Karpas-422 (cell line): ENCODE results near the gene TCEA2. TPM values are rescaled to one million over a fixed set of nuclear protein-coding genes. Genes with fewer than 3 reads are reported as not detected.

Experiments
- DNase-seq: peaks from one replicate; pipeline ENCODE4 v3.0.0-alpha.2; 2015
- H2AFZ ChIP-seq: fragments of 200-600 bp; sonication (generic); 2 replicates; pipeline ENCODE4 v1.6.1; 2014; ENCODE audit warnings: antibody characterized with exemption, low read length, mixed read lengths
- H3K27ac ChIP-seq: fragments of 200-600 bp; sonication (generic); 2 replicates; pipeline ENCODE4 v1.5.1; 2014; ENCODE audit warnings: mild to moderate bottlenecking, low read length, moderate library complexity
- H3K27me3 ChIP-seq: fragments of 200-600 bp; sonication (generic); 2 replicates; pipeline ENCODE4 v1.6.1; 2014; ENCODE audit warnings: low read length, mixed read lengths
- H3K36me3 ChIP-seq: fragments of 200-600 bp; sonication (generic); 2 replicates; pipeline ENCODE4 v1.6.1; 2014; ENCODE audit warnings: low read length, mixed read lengths; ENCODE audit not compliant: insufficient read depth
- H3K4me1 ChIP-seq: fragments of 200-600 bp; sonication (generic); 2 replicates; pipeline ENCODE4 v1.6.1; 2014; ENCODE audit warnings: mild to moderate bottlenecking, low read length, mixed read lengths
- H3K4me2 ChIP-seq: fragments of 200-600 bp; sonication (generic); 2 replicates; pipeline ENCODE4 v1.6.1; 2014; ENCODE audit warnings: low read length, low read depth, mild to moderate bottlenecking; ENCODE audit not compliant: poor library complexity, severe bottlenecking
- H3K4me3 ChIP-seq: fragments of 200-600 bp; sonication (generic); 2 replicates; pipeline ENCODE4 v1.5.1; 2014; ENCODE audit warnings: mild to moderate bottlenecking, antibody characterized with exemption, low read length, mixed read lengths
- H3K79me2 ChIP-seq: fragments of 200-600 bp; sonication (generic); 2 replicates; pipeline ENCODE4 v1.6.1; 2014; ENCODE audit warnings: mild to moderate bottlenecking, low read length, mixed read lengths
- H3K9ac ChIP-seq: fragments of 200-600 bp; sonication (generic); 2 replicates; pipeline ENCODE4 v1.6.0; 2014; ENCODE audit warnings: low read length
- H3K9me2 ChIP-seq: fragments of 200-600 bp; sonication (generic), shearing (Covaris generic); replicated peaks from 2 replicates; pipeline ENCODE4 v1.6.0; 2014; ENCODE audit warnings: mild to moderate bottlenecking, low read length, moderate library complexity; ENCODE audit not compliant: insufficient read depth
- H3K9me3 ChIP-seq: fragments of 300-700, 200-600 bp; sonication (generic); 2 replicates; pipeline ENCODE4 v1.6.1; 2014; ENCODE audit warnings: low read length, mixed read lengths
- H4K20me1 ChIP-seq: fragments of 200-600 bp; sonication (generic); 2 replicates; pipeline ENCODE4 v1.6.1; 2014; ENCODE audit warnings: mild to moderate bottlenecking, antibody characterized with exemption, low read length, low read depth; ENCODE audit not compliant: insufficient read depth
- total RNA-seq: library from RNA; depleted of rRNA; stranded (reverse); fragments of >200 nt; shearing (Covaris generic); gene quantifications from 2 replicates; pipeline ENCODE4 v1.2.3, GENCODE V29; 2014; ENCODE audit warnings: low replicate concordance

The TCEA2 gene
- total RNA-seq, 1 experiment from 2014 or later, result 124 TPM

DNA sequence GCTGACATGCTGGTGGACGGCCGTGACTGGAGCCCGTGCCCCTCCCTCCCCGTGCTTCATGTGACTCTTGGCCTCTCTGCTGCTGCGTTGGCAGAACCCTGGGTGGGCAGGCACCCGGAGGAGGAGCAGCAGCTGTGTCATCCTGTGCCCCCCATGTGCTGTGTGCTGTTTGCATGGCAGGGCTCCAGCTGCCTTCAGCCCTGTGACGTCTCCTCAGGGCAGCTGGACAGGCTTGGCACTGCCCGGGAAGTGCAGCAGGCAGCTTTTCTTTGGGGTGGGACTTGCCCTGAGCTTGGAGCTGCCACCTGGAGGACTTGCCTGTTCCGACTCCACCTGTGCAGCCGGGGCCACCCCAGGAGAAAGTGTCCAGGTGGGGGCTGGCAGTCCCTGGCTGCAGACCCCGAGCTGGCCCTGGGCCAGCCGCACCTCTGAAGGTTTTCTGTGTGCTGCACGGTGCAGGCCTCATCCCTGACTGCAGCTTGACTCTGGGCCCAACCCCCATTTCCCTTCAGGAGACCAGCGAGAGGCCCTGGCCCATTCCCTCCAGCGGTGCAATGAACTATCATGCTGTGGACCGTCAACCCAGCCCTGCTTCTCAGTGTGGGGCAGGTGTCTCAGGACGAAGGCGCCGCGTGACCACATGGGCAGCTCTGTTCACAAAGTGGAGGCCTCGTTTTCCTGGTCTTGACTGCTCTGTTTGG, 36.2 kb downstream of the TCEA2 start:
- Histone ChIP-seq H3K79me2 (no peaks in the 10 kb centered on the region), H3K4me3 (peak overlapping the region; percentile 6; the same call in 1 of the 2 replicates), H3K27ac (peak overlapping the region; percentile 88), H3K27me3 (no peaks in the 10 kb centered on the region), H3K4me2 (peak overlapping the region; percentile 48), H4K20me1 (peaks cover 8% of the 10 kb centered on the region; the same call in 1 of the 2 replicates), H3K9ac (peak overlapping the region; percentile 37), H2AFZ (no peak overlapping the region), H3K9me2 (no peaks in the 10 kb centered on the region), H3K9me3 (no peaks in the 10 kb centered on the region), H3K36me3 (peaks cover 20% of the 10 kb centered on the region), H3K4me1 (peaks cover 40% of the 10 kb centered on the region)
- no peak for DNase-seq

DNA sequence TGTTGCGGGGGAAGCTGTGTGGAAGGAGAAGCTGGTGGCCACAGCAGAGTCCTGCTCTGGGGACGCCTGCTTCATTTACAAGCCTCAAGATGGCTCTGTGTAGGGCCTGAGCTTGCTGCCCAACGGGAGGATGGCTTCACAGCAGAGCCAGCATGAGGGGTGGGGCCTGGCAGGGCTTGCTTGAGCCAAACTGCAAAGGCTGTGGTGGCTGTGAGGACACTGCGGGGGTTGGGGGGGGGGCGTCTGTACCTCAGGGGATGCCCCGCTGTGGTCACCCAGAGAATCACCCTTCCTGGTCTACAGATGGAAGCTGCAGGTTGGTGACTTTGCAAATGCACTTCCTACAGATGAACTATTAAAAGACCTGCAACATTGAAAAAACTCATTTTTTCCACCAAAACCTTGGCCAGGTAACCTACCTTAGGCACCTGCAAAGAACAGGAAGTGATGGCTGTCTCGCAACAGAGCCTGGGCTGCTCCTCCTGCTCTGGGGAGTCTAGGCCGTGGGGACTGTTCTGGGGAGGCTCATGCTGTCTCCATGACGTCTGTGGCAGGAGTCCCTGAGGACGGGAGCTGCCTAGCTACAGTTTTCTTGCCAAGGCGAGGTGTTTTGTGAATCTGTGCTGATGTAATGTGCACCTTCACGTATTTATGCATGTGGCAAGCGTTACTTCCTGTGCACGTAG, 37.0 kb downstream of the TCEA2 start:
- no peaks in the 10 kb centered on the region for H3K27me3 ChIP-seq
- peak overlapping the region; percentile 88 for H3K27ac ChIP-seq
- H3K9me3 ChIP-seq, result no peaks in the 10 kb centered on the region
- H3K4me1 ChIP-seq, result peaks cover 40% of the 10 kb centered on the region
- H4K20me1 ChIP-seq, result peaks cover 8% of the 10 kb centered on the region; the same call in 1 of the 2 replicates
- H2AFZ ChIP-seq, result no peak overlapping the region
- DNase-seq, result peak; percentile 87
- H3K4me2 ChIP-seq, result peak overlapping the region; percentile 48
- peaks cover 20% of the 10 kb centered on the region for H3K36me3 ChIP-seq
- H3K9me2 ChIP-seq, result no peaks in the 10 kb centered on the region
- peak overlapping the region; percentile 6; the same call in 1 of the 2 replicates for H3K4me3 ChIP-seq
- H3K9ac ChIP-seq, result peak overlapping the region; percentile 37
- H3K79me2 ChIP-seq, result no peaks in the 10 kb centered on the region

DNA sequence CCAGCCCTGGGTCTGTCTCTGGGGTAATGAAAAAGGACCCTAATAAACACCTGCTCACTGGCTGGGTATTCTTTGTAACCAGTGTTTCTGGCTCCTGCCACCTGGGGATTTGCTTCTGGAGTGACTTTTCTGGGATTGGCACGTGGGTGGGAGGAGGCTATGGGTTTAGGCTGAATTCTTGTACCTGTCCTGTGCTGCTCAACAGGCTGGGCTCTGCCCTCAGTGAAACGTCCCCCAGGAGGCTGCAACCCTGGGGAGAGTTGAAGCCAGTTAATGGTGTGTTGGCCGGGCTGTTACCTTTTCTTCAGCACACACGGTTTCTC, 37.5 kb downstream of the TCEA2 start:
- H3K4me2 ChIP-seq, result peak overlapping the region; percentile 48
- H3K9me3 ChIP-seq, result no peaks in the 10 kb centered on the region
- no peak for DNase-seq
- H2AFZ ChIP-seq, result no peak overlapping the region
- peak overlapping the region; percentile 88 for H3K27ac ChIP-seq
- H3K9me2 ChIP-seq, result no peaks in the 10 kb centered on the region
- peaks cover 19% of the 10 kb centered on the region for H3K36me3 ChIP-seq
- peak overlapping the region; percentile 56 for H3K9ac ChIP-seq
- H3K4me3 ChIP-seq, result peak overlapping the region; percentile 6; the same call in 1 of the 2 replicates
- no peaks in the 10 kb centered on the region for H3K27me3 ChIP-seq
- H3K4me1 ChIP-seq, result peaks cover 40% of the 10 kb centered on the region
- peaks cover 8% of the 10 kb centered on the region; the same call in 1 of the 2 replicates for H4K20me1 ChIP-seq
- no peaks in the 10 kb centered on the region for H3K79me2 ChIP-seq

DNA sequence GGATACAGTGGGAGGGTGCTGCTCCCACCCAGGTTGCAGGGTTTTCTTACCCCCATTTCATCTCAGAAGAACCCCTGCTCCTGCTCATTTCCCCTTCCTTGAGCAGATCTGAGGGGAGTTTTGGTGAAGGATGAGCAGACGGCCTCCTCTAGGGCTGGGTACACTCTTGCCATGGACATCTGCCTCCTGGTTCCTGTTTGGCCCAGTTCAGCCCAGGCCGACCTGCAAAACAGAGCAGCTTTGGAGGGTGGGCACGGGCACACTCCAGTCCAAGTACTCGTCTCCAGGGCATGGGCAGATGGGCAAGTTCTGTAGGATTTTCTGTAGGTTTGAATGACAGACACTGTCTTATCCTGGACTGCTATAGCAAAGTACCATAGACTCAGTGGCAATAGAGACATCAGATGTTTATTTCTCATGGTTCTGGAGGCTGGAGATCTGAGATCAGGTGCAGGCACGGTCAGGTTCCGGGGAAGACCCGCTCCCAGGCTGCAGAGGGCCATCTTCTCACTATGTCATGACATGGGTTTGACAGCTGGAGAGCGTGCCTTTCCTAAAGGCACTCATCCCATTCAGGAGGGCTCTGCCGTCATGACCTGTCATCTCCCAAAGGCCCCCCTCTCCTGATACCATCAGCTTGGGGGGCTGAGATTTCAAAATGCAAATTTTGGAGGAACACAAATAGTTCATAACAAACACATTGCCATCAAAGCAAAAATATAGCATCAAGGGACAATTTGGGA, 38.1 kb downstream of the TCEA2 start:
- no peaks in the 10 kb centered on the region for H3K9me2 ChIP-seq
- peak overlapping the region; percentile 15; the same call in 1 of the 2 replicates for H3K4me3 ChIP-seq
- H3K4me2 ChIP-seq, result peak overlapping the region; percentile 48
- peak overlapping the region; percentile 88 for H3K27ac ChIP-seq
- peaks cover 8% of the 10 kb centered on the region; the same call in 1 of the 2 replicates for H4K20me1 ChIP-seq
- peaks cover 13% of the 10 kb centered on the region for H3K36me3 ChIP-seq
- peaks cover 40% of the 10 kb centered on the region for H3K4me1 ChIP-seq
- no peaks in the 10 kb centered on the region for H3K79me2 ChIP-seq
- H3K27me3 ChIP-seq, result no peaks in the 10 kb centered on the region
- H2AFZ ChIP-seq, result no peak overlapping the region
- DNase-seq, result no peak
- H3K9ac ChIP-seq, result peak overlapping the region; percentile 56
- no peaks in the 10 kb centered on the region for H3K9me3 ChIP-seq

DNA sequence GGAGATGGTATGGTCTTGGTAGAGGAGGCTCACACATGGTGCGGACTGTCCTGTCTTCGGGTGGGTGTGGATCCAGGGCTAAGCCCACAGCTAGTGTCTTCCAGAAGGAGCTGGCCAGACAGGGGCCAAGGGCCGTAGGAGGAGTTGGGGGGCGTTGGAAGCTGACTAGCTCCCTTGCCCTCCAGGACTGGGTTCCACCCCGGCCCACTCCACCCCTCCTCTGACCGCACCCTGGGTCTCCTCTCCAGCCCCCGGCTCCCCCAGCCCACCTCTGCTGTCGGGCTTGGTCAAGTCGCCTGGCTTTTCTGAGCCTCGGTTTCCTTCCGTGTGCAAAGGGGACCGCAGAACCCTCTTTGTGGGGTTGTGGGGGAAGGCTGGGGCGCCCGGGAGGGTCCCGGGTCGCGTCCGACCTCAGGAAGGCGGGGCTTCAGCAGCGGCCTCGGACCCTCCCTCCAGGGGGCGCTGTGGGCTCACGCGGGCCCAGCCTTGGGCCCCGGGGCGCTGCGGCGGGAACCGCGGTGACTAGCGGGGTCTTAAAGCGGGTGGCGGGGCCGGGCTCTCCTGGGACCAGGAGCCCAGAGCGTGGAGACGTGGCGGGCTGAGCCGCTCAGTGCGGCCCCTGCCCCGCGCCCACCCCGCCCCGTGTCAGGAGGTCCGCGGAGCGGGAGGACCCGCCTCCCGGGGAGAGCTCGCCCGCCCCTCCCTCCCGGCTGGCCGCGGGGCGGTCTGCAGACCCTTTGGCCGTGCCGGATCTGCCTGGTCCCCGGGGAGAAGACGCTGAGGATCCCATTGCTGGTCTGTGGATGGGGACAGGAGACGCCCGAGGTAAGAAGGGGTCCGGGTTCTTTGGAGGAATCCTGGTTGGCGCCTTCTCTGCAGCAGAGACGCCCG, 39.0 kb downstream of the TCEA2 start:
- no peak overlapping the region for H2AFZ ChIP-seq
- no peaks in the 10 kb centered on the region for H3K27me3 ChIP-seq
- H3K4me3 ChIP-seq, result peak overlapping the region; percentile 15; the same call in 1 of the 2 replicates
- H3K36me3 ChIP-seq, result peaks cover 6% of the 10 kb centered on the region; the same call in 1 of the 2 replicates
- peaks cover 8% of the 10 kb centered on the region; the same call in 1 of the 2 replicates for H4K20me1 ChIP-seq
- DNase-seq, result peak; percentile 89
- H3K9me3 ChIP-seq, result no peaks in the 10 kb centered on the region
- no peaks in the 10 kb centered on the region for H3K79me2 ChIP-seq
- H3K9ac ChIP-seq, result peak overlapping the region; percentile 56
- H3K4me2 ChIP-seq, result peak overlapping the region; percentile 48
- no peak overlapping the region; the same call in 1 of the 2 replicates for H3K27ac ChIP-seq
- peaks cover 45% of the 10 kb centered on the region for H3K4me1 ChIP-seq
- no peaks in the 10 kb centered on the region for H3K9me2 ChIP-seq

DNA sequence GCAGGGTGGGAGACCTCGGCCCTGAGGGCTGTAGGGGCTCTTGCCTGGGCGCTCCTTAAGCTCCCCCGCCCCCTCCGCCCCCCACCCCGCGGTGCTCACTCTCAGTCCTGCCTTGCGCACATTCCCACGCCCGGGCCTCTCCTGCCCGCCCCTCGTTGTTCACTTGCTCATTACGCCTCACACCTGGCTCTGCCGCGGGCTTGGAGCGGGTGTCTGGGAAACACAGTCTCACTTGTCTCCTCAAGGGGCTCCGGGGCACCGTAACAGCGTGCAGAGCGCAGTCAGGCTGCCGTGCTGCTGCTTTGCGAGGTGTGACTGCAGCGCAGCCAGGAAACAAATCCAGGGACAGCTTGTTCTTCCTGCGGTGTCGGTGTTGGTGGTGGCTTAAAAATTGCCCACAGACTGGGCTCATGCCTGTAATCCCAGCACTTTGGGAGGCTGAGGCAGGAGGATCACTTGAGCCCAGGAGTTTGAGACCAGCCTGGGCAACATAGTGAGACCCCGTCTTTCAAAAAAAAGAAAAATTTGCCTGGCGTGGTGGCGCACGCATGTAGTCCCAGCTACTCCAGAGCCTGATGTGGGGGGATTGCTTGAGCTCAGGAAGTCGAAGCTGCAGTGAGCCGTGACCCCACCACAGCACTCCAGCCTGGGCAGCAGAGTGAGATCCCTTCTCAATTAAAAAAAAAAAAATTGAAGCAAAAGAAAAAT, 39.8 kb downstream of the TCEA2 start:
- Histone ChIP-seq H3K9me2 (no peaks in the 10 kb centered on the region), H3K4me1 (peaks cover 53% of the 10 kb centered on the region), H3K4me3 (no peak overlapping the region), H3K9me3 (no peaks in the 10 kb centered on the region), H3K27ac (no peak overlapping the region), H3K36me3 (peaks cover 6% of the 10 kb centered on the region; the same call in 1 of the 2 replicates), H2AFZ (no peak overlapping the region), H3K9ac (no peak overlapping the region), H3K4me2 (no peak overlapping the region), H3K79me2 (no peaks in the 10 kb centered on the region), H4K20me1 (peaks cover 8% of the 10 kb centered on the region; the same call in 1 of the 2 replicates), H3K27me3 (no peaks in the 10 kb centered on the region)
- no peak for DNase-seq
